ENCODE data around the gene PGBD4.
"Not testable (repeated sequence)": the region's sequence is repeated elsewhere in the genome, so short reads cannot be mapped to it uniquely, and the experiment has no call there.

The PGBD4 gene

GRCh38 chr15:34114215-34114614, 12.3 kb downstream of the PGBD4 start:
- TF ChIP-seq ZFX (IDR thresholded peaks at IDR 0.05; ENCODE audit: borderline replicate concordance) = no peak
- no peak overlapping the region for H3K27ac ChIP-seq

GRCh38 chr15:34114739-34115138, 12.9 kb downstream of the PGBD4 start:
- TF ChIP-seq, protein P1, sequence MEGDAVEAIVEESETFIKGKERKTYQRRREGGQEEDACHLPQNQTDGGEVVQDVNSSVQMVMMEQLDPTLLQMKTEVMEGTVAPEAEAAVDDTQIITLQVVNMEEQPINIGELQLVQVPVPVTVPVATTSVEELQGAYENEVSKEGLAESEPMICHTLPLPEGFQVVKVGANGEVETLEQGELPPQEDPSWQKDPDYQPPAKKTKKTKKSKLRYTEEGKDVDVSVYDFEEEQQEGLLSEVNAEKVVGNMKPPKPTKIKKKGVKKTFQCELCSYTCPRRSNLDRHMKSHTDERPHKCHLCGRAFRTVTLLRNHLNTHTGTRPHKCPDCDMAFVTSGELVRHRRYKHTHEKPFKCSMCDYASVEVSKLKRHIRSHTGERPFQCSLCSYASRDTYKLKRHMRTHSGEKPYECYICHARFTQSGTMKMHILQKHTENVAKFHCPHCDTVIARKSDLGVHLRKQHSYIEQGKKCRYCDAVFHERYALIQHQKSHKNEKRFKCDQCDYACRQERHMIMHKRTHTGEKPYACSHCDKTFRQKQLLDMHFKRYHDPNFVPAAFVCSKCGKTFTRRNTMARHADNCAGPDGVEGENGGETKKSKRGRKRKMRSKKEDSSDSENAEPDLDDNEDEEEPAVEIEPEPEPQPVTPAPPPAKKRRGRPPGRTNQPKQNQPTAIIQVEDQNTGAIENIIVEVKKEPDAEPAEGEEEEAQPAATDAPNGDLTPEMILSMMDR (IDR thresholded peaks at IDR 0.05) = no peak
- TF ChIP-seq ZFX (IDR thresholded peaks at IDR 0.05; ENCODE audit: borderline replicate concordance) = no peak
- H3K27ac ChIP-seq = no peak overlapping the region

DNA sequence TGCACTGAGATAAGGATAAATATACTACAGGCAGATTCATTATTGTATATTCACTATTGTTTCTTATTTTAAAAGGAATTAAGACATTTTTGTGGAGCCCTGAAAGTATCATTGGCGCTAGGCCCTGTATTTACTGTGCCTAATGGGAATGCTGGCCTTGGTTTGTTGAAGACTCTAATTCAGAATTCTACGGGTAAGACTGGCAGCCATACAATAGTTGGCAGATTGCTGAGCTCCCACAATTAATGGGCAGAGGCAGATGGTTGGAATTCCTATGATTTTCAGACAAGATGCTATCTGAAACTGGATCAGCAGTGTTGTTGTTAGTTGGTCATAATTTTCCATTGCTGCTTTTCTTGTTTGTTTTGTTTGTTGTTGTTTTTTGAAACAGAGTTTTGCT, 14.7 kb downstream of the PGBD4 start:
- no peak for TF ChIP-seq ZFX (IDR thresholded peaks at IDR 0.05; ENCODE audit: borderline replicate concordance)
- TF ChIP-seq, protein P1 (IDR thresholded peaks at IDR 0.05) = no peak
- H3K27ac ChIP-seq = no peak overlapping the region

GRCh38 chr15:34119291-34119690, 17.4 kb downstream of the PGBD4 start:
- TF ChIP-seq, protein P1 (IDR thresholded peaks at IDR 0.05) = no peak
- no peak for TF ChIP-seq ZFX (IDR thresholded peaks at IDR 0.05; ENCODE audit: borderline replicate concordance)
- H3K27ac ChIP-seq = no peak overlapping the region

DNA sequence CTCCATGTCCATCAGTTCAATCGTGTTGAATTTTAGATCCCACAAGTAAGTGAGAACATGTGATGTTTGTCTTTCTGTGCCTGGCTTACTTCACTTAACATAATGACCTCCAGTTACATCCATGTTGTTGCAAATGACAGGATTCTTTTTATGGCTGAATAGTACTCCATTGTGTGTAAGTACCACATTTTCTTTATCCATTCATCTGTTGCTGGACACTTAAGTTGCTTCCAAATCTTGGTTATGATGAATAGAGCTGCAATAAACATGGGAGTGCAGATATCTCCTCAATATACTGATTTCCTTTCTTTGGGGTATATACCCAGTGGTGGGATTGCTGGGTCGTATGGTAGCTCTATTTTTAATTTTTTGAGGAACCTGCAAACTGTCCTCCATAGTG, 18.5 kb downstream of the PGBD4 start:
- H3K27ac ChIP-seq = not testable (repeated sequence)

- not testable (repeated sequence) for H3K27ac ChIP-seq
These were observed 19.9 kb downstream of the PGBD4 start for GRCh38 chr15:34121786-34122185.

DNA sequence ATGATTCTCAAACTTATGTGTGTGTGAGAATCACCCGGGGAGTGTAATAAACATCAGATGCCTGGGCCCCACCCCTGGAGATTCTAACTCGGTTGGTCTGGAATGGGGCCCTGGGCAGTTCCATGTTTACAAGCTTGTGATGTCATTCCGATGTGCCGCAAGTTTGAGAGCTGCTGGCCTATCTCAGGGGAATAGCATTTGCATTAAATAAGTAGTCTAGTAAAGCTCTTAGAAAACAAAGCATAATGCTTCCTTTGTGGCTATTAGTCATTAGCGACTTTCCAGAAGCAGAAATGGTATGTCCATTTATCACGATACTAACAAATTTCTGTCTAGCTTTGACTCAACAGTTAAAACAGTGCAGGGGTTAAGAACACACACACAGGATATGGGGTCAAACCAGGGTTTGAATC, 20.9 kb downstream of the PGBD4 start:
- TF ChIP-seq ZFX (IDR thresholded peaks at IDR 0.05; ENCODE audit: borderline replicate concordance) = no peak
- TF ChIP-seq, protein P1 (IDR thresholded peaks at IDR 0.05) = no peak
- no peak overlapping the region for H3K27ac ChIP-seq

DNA sequence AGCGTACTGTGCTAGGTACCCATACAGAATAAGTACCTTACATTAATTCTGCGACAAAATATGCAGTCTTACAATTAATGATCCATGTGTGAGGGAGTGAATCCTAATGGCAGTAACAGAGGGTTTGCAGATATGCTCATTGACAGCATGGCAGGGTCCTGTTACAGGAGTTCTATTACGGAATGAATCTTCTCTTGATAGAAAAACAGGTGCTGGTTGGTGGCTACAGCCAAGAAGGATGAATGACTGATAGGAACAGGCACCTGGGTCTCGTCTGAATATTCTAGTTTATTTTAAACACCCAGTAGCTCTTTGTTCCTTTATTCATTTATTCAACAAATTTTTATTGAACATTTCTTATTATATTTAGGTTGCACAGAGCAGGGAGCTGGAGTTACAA, 22.8 kb downstream of the PGBD4 start:
- H3K27ac ChIP-seq = no peak overlapping the region
- TF ChIP-seq ZFX (IDR thresholded peaks at IDR 0.05; ENCODE audit: borderline replicate concordance) = no peak
- TF ChIP-seq, protein P1 (IDR thresholded peaks at IDR 0.05) = no peak

DNA sequence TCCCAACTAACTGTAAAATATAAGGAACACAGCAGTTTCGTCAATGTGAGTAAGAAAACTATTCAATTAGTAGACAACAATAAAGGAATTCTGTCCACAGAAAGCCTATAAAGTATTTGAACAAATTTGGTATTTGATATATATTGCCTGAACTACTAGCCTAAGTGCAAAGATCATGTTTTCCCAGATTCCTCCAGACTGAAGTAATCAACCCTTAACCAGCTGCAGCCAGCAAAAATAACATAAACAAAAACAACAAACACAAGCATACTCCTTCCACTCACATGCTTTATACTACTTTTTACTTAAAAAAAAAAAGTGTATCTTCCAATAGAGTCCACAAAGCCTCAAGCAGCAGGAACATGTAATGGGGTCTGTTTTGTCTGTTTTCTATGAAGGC, 24.1 kb downstream of the PGBD4 start:
- no peak overlapping the region for H3K27ac ChIP-seq
- TF ChIP-seq ZFX (IDR thresholded peaks at IDR 0.05; ENCODE audit: borderline replicate concordance) = no peak
- TF ChIP-seq, protein P1 (IDR thresholded peaks at IDR 0.05) = no peak

Measured in 22Rv1 (cell line).